Left ventricle myocardium inferior (tissue), 1 donor: ENCODE results near the gene LOX. TPM values are rescaled to one million over a fixed set of nuclear protein-coding genes. Genes with fewer than 3 reads are reported as not detected.
"Not testable (repeated sequence)": the region's sequence is repeated elsewhere in the genome, so short reads cannot be mapped to it uniquely, and the experiment has no call there.

ENCODE experiments used
- DNase-seq: peaks from one replicate; pipeline ENCODE4 v3.0.0-alpha.2; 2020
- H3K27ac ChIP-seq: fragments of 200-600 bp; replicated peaks from 2 replicates; pipeline ENCODE4 v1.8.0; 2021
- H3K27me3 ChIP-seq: fragments of 200-600 bp; 2 replicates; pipeline ENCODE4 v1.8.0; 2021; ENCODE audit warnings: low read depth
- H3K36me3 ChIP-seq: fragments of 200-600 bp; 2 replicates; pipeline ENCODE4 v1.8.0; 2021
- H3K4me1 ChIP-seq: fragments of 200-600 bp; 2 replicates; pipeline ENCODE4 v1.8.0; 2021
- H3K4me3 ChIP-seq: fragments of 200-600 bp; 2 replicates; pipeline ENCODE4 v1.8.0; 2021; ENCODE audit warnings: mild to moderate bottlenecking, moderate library complexity
- H3K9me3 ChIP-seq: fragments of 200-600 bp; replicated peaks from 2 replicates; pipeline ENCODE4 v1.8.0; 2021
- CTCF ChIP-seq: fragments of 200-600 bp; IDR thresholded peaks from 2 replicates; pipeline ENCODE4 v1.8.0; 2021; ENCODE audit warnings: antibody characterized with exemption, mild to moderate bottlenecking, borderline replicate concordance
- intact Hi-C: fragments of 100-400 bp; cut with micrococcal nuclease; formaldehyde crosslinking; loops from one replicate; pipeline ENCODE4 v1.11.0; 2022
- total RNA-seq: library from RNA; stranded (reverse); fragmentation: NEBNext Ultra II Directional; extraction: Animal tissue kit (Norgen Biotek cat#: 25700); gene quantifications from one replicate; pipeline ENCODE4 v1.2.1, GENCODE V29; 2021
- donor health status: DM: no; HTN: yes; CAD: no; lungs with severe emphysema.

The LOX gene
- total RNA-seq, 1 donor from 2014 or later, result 4.4 TPM

- no peak for TF ChIP-seq CTCF
- Histone ChIP-seq H3K36me3 (no peaks in the 10 kb centered on the region), H3K9me3 (no peaks in the 10 kb centered on the region), H3K27ac (no peak overlapping the region), H3K4me3 (no peak overlapping the region), H3K27me3 (no peaks in the 10 kb centered on the region), H3K4me1 (no peaks in the 10 kb centered on the region)
- intact Hi-C loops, result no loop called here
- no peak for DNase-seq
Observed at GRCh38 chr5:122097391-122097790, 19.3 kb upstream of the LOX start.

- Histone ChIP-seq H3K4me1 (no peaks in the 10 kb centered on the region), H3K27me3 (peaks cover 10% of the 10 kb centered on the region), H3K27ac (no peak overlapping the region), H3K4me3 (no peak overlapping the region), H3K36me3 (no peaks in the 10 kb centered on the region), H3K9me3 (no peaks in the 10 kb centered on the region)
- TF ChIP-seq CTCF, result no peak
- DNase-seq, result no peak
- intact Hi-C loops, result no loop called here
Observed at GRCh38 chr5:122095158-122095557, 17.1 kb upstream of the LOX start.

- DNase-seq, intact Hi-C loops, H3K4me3 ChIP-seq, H3K27ac ChIP-seq, H3K36me3 ChIP-seq, H3K9me3 ChIP-seq, H3K4me1 ChIP-seq: not testable (repeated sequence)
- H3K27me3 ChIP-seq, result peaks cover 10% of the 10 kb centered on the region
Observed at GRCh38 chr5:122094251-122094650, 16.2 kb upstream of the LOX start.

GRCh38 chr5:122093415-122094180, 15.5 kb upstream of the LOX start:
- Histone ChIP-seq H3K36me3 (no peaks in the 10 kb centered on the region), H3K27ac (no peak overlapping the region), H3K9me3 (no peaks in the 10 kb centered on the region), H3K4me3 (no peak overlapping the region), H3K27me3 (peaks cover 10% of the 10 kb centered on the region), H3K4me1 (no peaks in the 10 kb centered on the region)
- intact Hi-C loops, result no loop called here
- no peak for TF ChIP-seq CTCF
- no peak for DNase-seq

- no peaks in the 10 kb centered on the region for H3K4me1 ChIP-seq
- intact Hi-C loops, result no loop called here
- H3K27me3 ChIP-seq, result peaks cover 10% of the 10 kb centered on the region
- H3K36me3 ChIP-seq, result no peaks in the 10 kb centered on the region
- DNase-seq, result no peak
- no peak overlapping the region for H3K27ac ChIP-seq
- no peaks in the 10 kb centered on the region for H3K9me3 ChIP-seq
- H3K4me3 ChIP-seq, result no peak overlapping the region
- peak; percentile 55 for TF ChIP-seq CTCF
Observed at GRCh38 chr5:122091936-122092600, 14.0 kb upstream of the LOX start.
